ENCODE results near the gene AKAP6.

DNA sequence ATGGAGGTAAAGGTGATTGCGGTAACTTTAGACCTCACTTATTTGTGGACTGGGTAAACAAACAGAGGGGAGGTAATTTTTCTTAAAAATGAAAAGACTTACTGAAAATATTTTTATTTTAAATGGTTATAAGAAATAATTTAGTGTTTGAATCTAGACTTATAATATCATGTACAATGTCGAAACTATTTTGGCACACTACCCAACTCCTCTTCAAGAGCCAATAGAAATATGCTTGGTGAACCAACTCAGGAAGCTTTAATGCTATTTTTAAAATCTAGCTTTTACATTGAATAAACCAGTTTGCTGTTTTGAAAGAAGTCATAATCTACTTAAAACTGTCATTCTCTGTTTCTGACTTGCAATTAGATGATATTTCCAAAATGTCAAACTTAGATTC lies 433.8 kb downstream of the AKAP6 start:
- TF ChIP-seq YY1 (IDR thresholded peaks at IDR 0.05; ENCODE audit: extremely low read depth, insufficient replicate concordance, low read depth, low read length) (no peak), CTCF (IDR thresholded peaks at IDR 0.05 in 2 of 3, conservative IDR thresholded peaks at IDR 0.05 in 1 of 3; ENCODE audit: borderline replicate concordance in 1 of 3, insufficient read depth in 1 of 3, low read depth in 2 of 3, low read length in 2 of 3) (no peak), POLR2AphosphoS5 (IDR thresholded peaks at IDR 0.05; ENCODE audit: low read depth, low read length) (no peak), EZH2phosphoT487 (IDR thresholded peaks at IDR 0.05; ENCODE audit: borderline replicate concordance) (no peak), RAD21 (IDR thresholded peaks at IDR 0.05; ENCODE audit: low read depth) (no peak), CEBPB (IDR thresholded peaks at IDR 0.05; ENCODE audit: low read depth) (no peak), JUND (IDR thresholded peaks at IDR 0.05) (no peak), TCF7L2 (IDR thresholded peaks at IDR 0.05; ENCODE audit: borderline replicate concordance, extremely low read depth, insufficient read depth, insufficient read length) (no peak), EZH2 (IDR thresholded peaks at IDR 0.05) (no peak), SP1 (IDR thresholded peaks at IDR 0.05; ENCODE audit: low read depth) (no peak)
- TF ChIP-seq, protein P1, sequence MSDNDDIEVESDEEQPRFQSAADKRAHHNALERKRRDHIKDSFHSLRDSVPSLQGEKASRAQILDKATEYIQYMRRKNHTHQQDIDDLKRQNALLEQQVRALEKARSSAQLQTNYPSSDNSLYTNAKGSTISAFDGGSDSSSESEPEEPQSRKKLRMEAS (IDR thresholded peaks at IDR 0.05): no peak
- TF ChIP-seq, protein P2, sequence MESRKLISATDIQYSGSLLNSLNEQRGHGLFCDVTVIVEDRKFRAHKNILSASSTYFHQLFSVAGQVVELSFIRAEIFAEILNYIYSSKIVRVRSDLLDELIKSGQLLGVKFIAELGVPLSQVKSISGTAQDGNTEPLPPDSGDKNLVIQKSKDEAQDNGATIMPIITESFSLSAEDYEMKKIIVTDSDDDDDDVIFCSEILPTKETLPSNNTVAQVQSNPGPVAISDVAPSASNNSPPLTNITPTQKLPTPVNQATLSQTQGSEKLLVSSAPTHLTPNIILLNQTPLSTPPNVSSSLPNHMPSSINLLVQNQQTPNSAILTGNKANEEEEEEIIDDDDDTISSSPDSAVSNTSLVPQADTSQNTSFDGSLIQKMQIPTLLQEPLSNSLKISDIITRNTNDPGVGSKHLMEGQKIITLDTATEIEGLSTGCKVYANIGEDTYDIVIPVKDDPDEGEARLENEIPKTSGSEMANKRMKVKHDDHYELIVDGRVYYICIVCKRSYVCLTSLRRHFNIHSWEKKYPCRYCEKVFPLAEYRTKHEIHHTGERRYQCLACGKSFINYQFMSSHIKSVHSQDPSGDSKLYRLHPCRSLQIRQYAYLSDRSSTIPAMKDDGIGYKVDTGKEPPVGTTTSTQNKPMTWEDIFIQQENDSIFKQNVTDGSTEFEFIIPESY (IDR thresholded peaks at IDR 0.05; ENCODE audit: extremely low read depth, insufficient replicate concordance, low read length): no peak
- TF ChIP-seq, protein P3, sequence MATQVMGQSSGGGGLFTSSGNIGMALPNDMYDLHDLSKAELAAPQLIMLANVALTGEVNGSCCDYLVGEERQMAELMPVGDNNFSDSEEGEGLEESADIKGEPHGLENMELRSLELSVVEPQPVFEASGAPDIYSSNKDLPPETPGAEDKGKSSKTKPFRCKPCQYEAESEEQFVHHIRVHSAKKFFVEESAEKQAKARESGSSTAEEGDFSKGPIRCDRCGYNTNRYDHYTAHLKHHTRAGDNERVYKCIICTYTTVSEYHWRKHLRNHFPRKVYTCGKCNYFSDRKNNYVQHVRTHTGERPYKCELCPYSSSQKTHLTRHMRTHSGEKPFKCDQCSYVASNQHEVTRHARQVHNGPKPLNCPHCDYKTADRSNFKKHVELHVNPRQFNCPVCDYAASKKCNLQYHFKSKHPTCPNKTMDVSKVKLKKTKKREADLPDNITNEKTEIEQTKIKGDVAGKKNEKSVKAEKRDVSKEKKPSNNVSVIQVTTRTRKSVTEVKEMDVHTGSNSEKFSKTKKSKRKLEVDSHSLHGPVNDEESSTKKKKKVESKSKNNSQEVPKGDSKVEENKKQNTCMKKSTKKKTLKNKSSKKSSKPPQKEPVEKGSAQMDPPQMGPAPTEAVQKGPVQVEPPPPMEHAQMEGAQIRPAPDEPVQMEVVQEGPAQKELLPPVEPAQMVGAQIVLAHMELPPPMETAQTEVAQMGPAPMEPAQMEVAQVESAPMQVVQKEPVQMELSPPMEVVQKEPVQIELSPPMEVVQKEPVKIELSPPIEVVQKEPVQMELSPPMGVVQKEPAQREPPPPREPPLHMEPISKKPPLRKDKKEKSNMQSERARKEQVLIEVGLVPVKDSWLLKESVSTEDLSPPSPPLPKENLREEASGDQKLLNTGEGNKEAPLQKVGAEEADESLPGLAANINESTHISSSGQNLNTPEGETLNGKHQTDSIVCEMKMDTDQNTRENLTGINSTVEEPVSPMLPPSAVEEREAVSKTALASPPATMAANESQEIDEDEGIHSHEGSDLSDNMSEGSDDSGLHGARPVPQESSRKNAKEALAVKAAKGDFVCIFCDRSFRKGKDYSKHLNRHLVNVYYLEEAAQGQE (IDR thresholded peaks at IDR 0.05; ENCODE audit: low read depth): no peak
- TF ChIP-seq, protein P4, sequence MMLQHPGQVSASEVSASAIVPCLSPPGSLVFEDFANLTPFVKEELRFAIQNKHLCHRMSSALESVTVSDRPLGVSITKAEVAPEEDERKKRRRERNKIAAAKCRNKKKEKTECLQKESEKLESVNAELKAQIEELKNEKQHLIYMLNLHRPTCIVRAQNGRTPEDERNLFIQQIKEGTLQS (IDR thresholded peaks at IDR 0.05): no peak
